ENCODE results near the gene DHX9. TPM values are rescaled to one million over a fixed set of nuclear protein-coding genes. Genes with fewer than 3 reads are reported as not detected.

The DHX9 gene
- total RNA-seq, 1 experiment from 2014 or later: 384 TPM

DNA sequence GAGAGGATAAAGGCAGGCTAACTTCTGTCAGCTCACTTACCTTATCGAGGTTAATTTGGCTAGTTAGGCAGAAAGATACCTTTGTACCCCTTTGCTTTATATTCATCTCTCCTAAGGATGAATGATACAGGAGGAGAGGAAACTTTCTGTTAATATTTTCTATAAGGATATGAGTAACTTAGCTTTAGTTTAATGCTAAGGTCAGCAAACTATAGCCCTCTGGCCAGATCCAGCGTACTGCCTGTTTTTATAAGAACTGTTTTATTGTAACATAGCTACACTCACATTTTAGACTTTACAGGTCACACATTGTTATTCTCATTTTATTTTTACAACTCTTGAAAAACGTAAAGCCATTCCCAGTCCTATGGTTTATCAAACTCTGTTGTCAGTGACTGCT is 18.1 kb downstream of the DHX9 start:
- CTCF ChIA-PET: no interaction called here
- no TSS peak for BruUV-seq (replicated peaks)
- intact Hi-C loops (cut with micrococcal nuclease; ENCODE audit: unreplicated experiment): no loop called here

GRCh38 chr1:182860658-182861057 is 21.5 kb downstream of the DHX9 start:
- ChIA-PET CTCF (no interaction called here), POLR2A (ENCODE audit: low non-redundant PET) (no interaction called here)
- Histone ChIP-seq H3K36me3 (ENCODE audit: insufficient read depth, low read length, poor library complexity, severe bottlenecking) (peaks cover 100% of the 10 kb centered on the region), H3K4me3 (ENCODE audit: low read depth, low read length, poor library complexity, severe bottlenecking) (no peak overlapping the region), H3K9me3 (ENCODE audit: low read depth, low read length, poor library complexity, severe bottlenecking) (no peaks in the 10 kb centered on the region), H3K27ac (ENCODE audit: low read depth, low read length, poor library complexity, severe bottlenecking) (no peak overlapping the region), H3K27me3 (replicated peaks; ENCODE audit: insufficient read depth, low read depth, low read length, poor library complexity) (no peaks in the 10 kb centered on the region), H3K4me1 (ENCODE audit: insufficient read depth, low read length, poor library complexity, severe bottlenecking) (no peaks in the 10 kb centered on the region)
- TF ChIP-seq, protein P1, sequence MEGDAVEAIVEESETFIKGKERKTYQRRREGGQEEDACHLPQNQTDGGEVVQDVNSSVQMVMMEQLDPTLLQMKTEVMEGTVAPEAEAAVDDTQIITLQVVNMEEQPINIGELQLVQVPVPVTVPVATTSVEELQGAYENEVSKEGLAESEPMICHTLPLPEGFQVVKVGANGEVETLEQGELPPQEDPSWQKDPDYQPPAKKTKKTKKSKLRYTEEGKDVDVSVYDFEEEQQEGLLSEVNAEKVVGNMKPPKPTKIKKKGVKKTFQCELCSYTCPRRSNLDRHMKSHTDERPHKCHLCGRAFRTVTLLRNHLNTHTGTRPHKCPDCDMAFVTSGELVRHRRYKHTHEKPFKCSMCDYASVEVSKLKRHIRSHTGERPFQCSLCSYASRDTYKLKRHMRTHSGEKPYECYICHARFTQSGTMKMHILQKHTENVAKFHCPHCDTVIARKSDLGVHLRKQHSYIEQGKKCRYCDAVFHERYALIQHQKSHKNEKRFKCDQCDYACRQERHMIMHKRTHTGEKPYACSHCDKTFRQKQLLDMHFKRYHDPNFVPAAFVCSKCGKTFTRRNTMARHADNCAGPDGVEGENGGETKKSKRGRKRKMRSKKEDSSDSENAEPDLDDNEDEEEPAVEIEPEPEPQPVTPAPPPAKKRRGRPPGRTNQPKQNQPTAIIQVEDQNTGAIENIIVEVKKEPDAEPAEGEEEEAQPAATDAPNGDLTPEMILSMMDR (conservative IDR thresholded peaks at IDR 0.05; ENCODE audit: low read depth, low read length): no peak
- no peak for TF ChIP-seq EZH2 (IDR thresholded peaks at IDR 0.05; ENCODE audit: borderline replicate concordance, low read depth, low read length, poor library complexity, severe bottlenecking)
- no TSS peak for BruUV-seq (replicated peaks)
- intact Hi-C loops (cut with micrococcal nuclease; ENCODE audit: unreplicated experiment): loop anchor here (2.0 kb wide), 1 partner anchor 18 kb away; no protein-coding TSS in a partner anchor
- no peak for DNase-seq (ENCODE audit: low spot score)

More for the DNA sequence above, 18.1 kb downstream of the DHX9 start:
- POLR2A ChIA-PET (ENCODE audit: low non-redundant PET): no interaction called here
- Histone ChIP-seq H3K4me3 (ENCODE audit: low read depth, low read length, poor library complexity, severe bottlenecking) (no peak overlapping the region), H3K36me3 (ENCODE audit: insufficient read depth, low read length, poor library complexity, severe bottlenecking) (peaks cover 100% of the 10 kb centered on the region), H3K27me3 (replicated peaks; ENCODE audit: insufficient read depth, low read depth, low read length, poor library complexity) (no peaks in the 10 kb centered on the region), H3K4me1 (ENCODE audit: insufficient read depth, low read length, poor library complexity, severe bottlenecking) (no peaks in the 10 kb centered on the region), H3K9me3 (ENCODE audit: low read depth, low read length, poor library complexity, severe bottlenecking) (no peaks in the 10 kb centered on the region), H3K27ac (ENCODE audit: low read depth, low read length, poor library complexity, severe bottlenecking) (no peak overlapping the region)
- TF ChIP-seq EZH2 (IDR thresholded peaks at IDR 0.05; ENCODE audit: borderline replicate concordance, low read depth, low read length, poor library complexity, severe bottlenecking): no peak
- TF ChIP-seq, protein P1 (conservative IDR thresholded peaks at IDR 0.05; ENCODE audit: low read depth, low read length): no peak
- DNase-seq (ENCODE audit: low spot score): no peak

DNA sequence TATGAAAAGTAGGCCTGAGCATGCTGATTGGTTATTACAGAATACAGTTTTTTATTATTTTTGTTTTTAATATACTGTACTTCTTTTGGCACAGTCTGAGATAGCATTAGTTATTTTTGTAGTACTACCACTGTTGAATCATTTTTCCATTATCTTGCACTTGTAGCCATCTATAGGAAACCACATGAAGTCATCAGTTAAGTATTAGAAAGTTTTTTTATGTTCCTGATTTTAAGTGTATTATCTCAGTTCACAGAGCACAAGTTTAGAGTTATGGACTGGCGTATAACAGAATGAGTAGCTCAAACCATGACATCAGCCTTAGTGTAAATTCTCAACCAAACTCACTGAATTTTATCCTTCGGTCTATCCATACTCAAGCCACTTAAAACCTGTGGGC is 22.8 kb downstream of the DHX9 start:
- TF ChIP-seq EZH2 (IDR thresholded peaks at IDR 0.05; ENCODE audit: borderline replicate concordance, low read depth, low read length, poor library complexity, severe bottlenecking): no peak
- TF ChIP-seq, protein P1 (conservative IDR thresholded peaks at IDR 0.05; ENCODE audit: low read depth, low read length): no peak
- H3K4me3 ChIP-seq (ENCODE audit: low read depth, low read length, poor library complexity, severe bottlenecking): no peak overlapping the region
- intact Hi-C loops (cut with micrococcal nuclease; ENCODE audit: unreplicated experiment): loop anchor here (2.0 kb wide), 1 partner anchor 17 kb away; no protein-coding TSS in a partner anchor
- no peaks in the 10 kb centered on the region for H3K9me3 ChIP-seq (ENCODE audit: low read depth, low read length, poor library complexity, severe bottlenecking)
- peaks cover 100% of the 10 kb centered on the region for H3K36me3 ChIP-seq (ENCODE audit: insufficient read depth, low read length, poor library complexity, severe bottlenecking)
- ChIA-PET CTCF (no interaction called here), POLR2A (ENCODE audit: low non-redundant PET) (no interaction called here)
- DNase-seq (ENCODE audit: low spot score): no peak
- no peaks in the 10 kb centered on the region for H3K27me3 ChIP-seq (replicated peaks; ENCODE audit: insufficient read depth, low read depth, low read length, poor library complexity)
- no peak overlapping the region for H3K27ac ChIP-seq (ENCODE audit: low read depth, low read length, poor library complexity, severe bottlenecking)
- BruUV-seq (replicated peaks): no TSS peak
- H3K4me1 ChIP-seq (ENCODE audit: insufficient read depth, low read length, poor library complexity, severe bottlenecking): no peaks in the 10 kb centered on the region
